HepG2 (cell line): ENCODE data around the gene CFAP99. TPM values are rescaled to one million over a fixed set of nuclear protein-coding genes. Genes with fewer than 3 reads are reported as not detected.

Experiments used
- ATAC-seq: fragments of 200-7000 bp; cut with Tn5 transposase; 3 replicates; pipeline ENCODE4 v1.9.1; 2020; ENCODE audit warnings: mild to moderate bottlenecking, moderate library complexity
- BruUV-seq: library from RNA; stranded (reverse); fragments of 400-500 nt; replicated peaks from 2 replicates; lab custom pipeline; 2021; lab: Mats Ljungman, UMichigan
- CTCF ChIA-PET: fragments of 300-600 bp; formaldehyde crosslinking; extraction: SDS; loops from one replicate; lab custom pipeline; 2021; ENCODE audit warnings: low total read pairs, inconsistent platforms, low intra/inter-chr PET ratio; lab: Yijun Ruan, JAX
- POLR2A ChIA-PET: fragments of 350-600 bp; sonication (Branson Sonifier 250); formaldehyde crosslinking; loops from one replicate; lab custom pipeline; 2020; ENCODE audit warnings: antibody characterized with exemption, inconsistent platforms; lab: Yijun Ruan, JAX
- DNase-seq: peaks from one replicate; pipeline ENCODE4 v3.0.0-alpha.2; 2015; ENCODE audit warnings: low spot score
- FAIRE-seq: peaks from 3 replicates; lab custom pipeline; 2011; peaks lifted over from hg19 to GRCh38; lab: Jason Lieb, UNC
- H2AFZ ChIP-seq: one replicate; pipeline ENCODE4 v1.6.1; 2011; ENCODE audit warnings: low read length, inconsistent platforms
- H3K27ac ChIP-seq: fragments of 300-600 bp; 3 replicates; pipeline ENCODE4 v1.8.0; 2011; ENCODE audit warnings: mixed run types, mild to moderate bottlenecking, mixed read lengths, low read length, inconsistent platforms; ENCODE audit not compliant: insufficient read depth; ENCODE audit errors: extremely low read length
- H3K27me3 ChIP-seq, 2 experiments: fragments of 200-600 bp in 1 of 2; 2 replicates in 1 of 2; 3 replicates in 1 of 2; pipeline versions ENCODE4 v1.6.0 to v1.8.0; 2011; ENCODE audit warnings: low read length in 2 of 2, mild to moderate bottlenecking in 2 of 2, moderate library complexity in 2 of 2, inconsistent platforms in 1 of 2; ENCODE audit not compliant: insufficient read depth in 2 of 2, control insufficient read depth in 1 of 2
- H3K36me3 ChIP-seq, 2 experiments: fragments of 200-600 bp in 1 of 2; replicated peaks in 1 of 2; 2 replicates in 1 of 2; 3 replicates in 1 of 2; pipeline versions ENCODE4 v1.5.1 to v1.8.0; 2011; ENCODE audit warnings: low read length in 2 of 2, inconsistent platforms in 1 of 2; ENCODE audit not compliant: insufficient read depth in 2 of 2, control insufficient read depth in 1 of 2
- H3K4me1 ChIP-seq: 2 replicates; pipeline ENCODE4 v1.5.1; 2012; ENCODE audit warnings: low read length, inconsistent platforms; ENCODE audit not compliant: insufficient read depth
- H3K4me2 ChIP-seq: 2 replicates; pipeline ENCODE4 v1.6.0; 2011; ENCODE audit warnings: low read depth, low read length, inconsistent platforms
- H3K4me3 ChIP-seq, 3 experiments: fragments of 200-600 bp in 1 of 3; sonication (generic), shearing (Covaris generic) in 1 of 3; replicated peaks in 1 of 3; 2 replicates each; pipeline ENCODE4 v1.5.1; 2011 to 2016; ENCODE audit warnings: low read length in 3 of 3, inconsistent platforms in 2 of 3, low read depth in 2 of 3, mild to moderate bottlenecking in 2 of 3, control low read depth in 1 of 3, mixed read lengths in 1 of 3; ENCODE audit not compliant: insufficient read depth in 1 of 3
- H3K79me2 ChIP-seq: one replicate; pipeline ENCODE4 v1.6.1; 2011; ENCODE audit warnings: low read length, inconsistent platforms; ENCODE audit not compliant: insufficient read depth
- H3K9ac ChIP-seq: 2 replicates; pipeline ENCODE4 v1.6.0; 2011; ENCODE audit warnings: mild to moderate bottlenecking, low read depth, low read length, inconsistent platforms; ENCODE audit not compliant: insufficient read depth
- H3K9me3 ChIP-seq: 2 replicates; pipeline ENCODE4 v1.5.1; 2012; ENCODE audit warnings: mild to moderate bottlenecking, low read length
- H4K20me1 ChIP-seq: 2 replicates; pipeline ENCODE4 v1.6.0; 2011; ENCODE audit warnings: inconsistent platforms, mild to moderate bottlenecking, low read length, moderate library complexity; ENCODE audit not compliant: insufficient read depth
- AKAP8 ChIP-seq: sonication (generic); formaldehyde crosslinking; IDR thresholded peaks from 2 replicates; pipeline ENCODE4 v1.5.1; 2020; ENCODE audit warnings: mild to moderate bottlenecking, missing genetic modification reagents
- GFI1 ChIP-seq: sonication (generic); formaldehyde crosslinking; IDR thresholded peaks from 2 replicates; pipeline ENCODE4 v1.5.0; 2020; ENCODE audit warnings: missing genetic modification reagents, mild to moderate bottlenecking, borderline replicate concordance
- GLI4 ChIP-seq: sonication (generic); formaldehyde crosslinking; IDR thresholded peaks from 2 replicates; pipeline ENCODE4 v1.5.1; 2020; ENCODE audit warnings: missing genetic modification reagents, mild to moderate bottlenecking, moderate library complexity, borderline replicate concordance
- NCOR1 ChIP-seq: fragments of 200-600 bp; sonication (generic); IDR thresholded peaks from 2 replicates; pipeline ENCODE4 v1.7.0; 2017; ENCODE audit warnings: antibody characterized with exemption, low read length, borderline replicate concordance
- TBX3 ChIP-seq: fragments of 450-650 bp; IDR thresholded peaks from 2 replicates; pipeline ENCODE4 v1.6.1; 2017; ENCODE audit warnings: antibody characterized with exemption, mild to moderate bottlenecking, inconsistent platforms, borderline replicate concordance
- YEATS4 ChIP-seq: sonication (generic); formaldehyde crosslinking; IDR thresholded peaks from 2 replicates; pipeline ENCODE4 v1.4.0; 2020; ENCODE audit warnings: missing genetic modification reagents, borderline replicate concordance
- ZBTB42 ChIP-seq: sonication (generic); formaldehyde crosslinking; IDR thresholded peaks from 2 replicates; pipeline ENCODE4 v1.5.0; 2020; ENCODE audit warnings: mild to moderate bottlenecking, missing genetic modification reagents
- ZMYM4 ChIP-seq: sonication (generic); formaldehyde crosslinking; IDR thresholded peaks from 2 replicates; pipeline ENCODE4 v1.8.1; 2023; ENCODE audit warnings: mild to moderate bottlenecking, missing genetic modification reagents
- ZNF20 ChIP-seq: sonication (generic); formaldehyde crosslinking; IDR thresholded peaks from 2 replicates; pipeline ENCODE4 v1.4.0; 2020; ENCODE audit warnings: mild to moderate bottlenecking, moderate library complexity, missing genetic modification reagents
- ZSCAN12 ChIP-seq: sonication (generic); formaldehyde crosslinking; IDR thresholded peaks from 2 replicates; pipeline ENCODE4 v1.9.0; 2021; ENCODE audit warnings: mild to moderate bottlenecking, missing genetic modification reagents
- WGBS: methylation state at CpG from one replicate; pipeline ENCODE4 v1.1.6; 2017; ENCODE audit warnings: low lambda C conversion rate; 5-methylcytosine and 5-hydroxymethylcytosine counted together
- in situ Hi-C: cut with HindIII; loops from 2 replicates; pipeline ENCODE4 v1.10.0; 2017; ENCODE audit warnings: low pct_unique_long_range_greater_than_20kb; ENCODE audit not compliant: extremely low pct_ligation_motif_present
- intact Hi-C: fragments of 100-400 bp; cut with micrococcal nuclease; formaldehyde crosslinking; loops from one replicate; pipeline ENCODE4 v1.10.0; 2022; ENCODE audit not compliant: unreplicated experiment
- polyA plus RNA-seq, 8 experiments: library from polyadenylated mRNA; depleted of rRNA in 3 of 8; stranded (reverse) in 7 of 8; unstranded in 1 of 8; fragments of >200 nt; fragmentation: Illumina TruSeq in 4 of 8; extraction: Trizol in 4 of 8; gene quantifications; 2 replicates each; pipeline versions ENCODE4 v1.2.1 to v1.2.3, GENCODE V29; 2011 to 2016; ENCODE audit warnings: low read depth in 4 of 8, missing spikeins in 1 of 8, mixed read lengths in 1 of 8; ENCODE audit not compliant: insufficient read depth in 1 of 8
- total RNA-seq, 5 experiments: library from RNA; depleted of rRNA; stranded (reverse); fragments of >200 nt; fragmentation: Illumina TruSeq; extraction: Trizol; gene quantifications; 2 replicates each; pipeline ENCODE4 v1.2.3, GENCODE V29; 2016; ENCODE audit warnings: low read depth in 1 of 5
- TF ChIP-seq, protein P1 (sequence below): sonication (generic); formaldehyde crosslinking; IDR thresholded peaks from 2 replicates; pipeline ENCODE4 v1.8.0; 2022; ENCODE audit warnings: mild to moderate bottlenecking, missing genetic modification reagents, moderate library complexity
- TF ChIP-seq, protein P2 (sequence below): sonication (generic); formaldehyde crosslinking; IDR thresholded peaks from 2 replicates; pipeline ENCODE4 v1.9.0; 2021; ENCODE audit warnings: missing genetic modification reagents, borderline replicate concordance

Gene CFAP99
- total and polyA plus RNA-seq, 2 of the 13 experiments (the other 11 are each of a cell fraction or from before 2014, with no cell fraction given), result not detected

DNA sequence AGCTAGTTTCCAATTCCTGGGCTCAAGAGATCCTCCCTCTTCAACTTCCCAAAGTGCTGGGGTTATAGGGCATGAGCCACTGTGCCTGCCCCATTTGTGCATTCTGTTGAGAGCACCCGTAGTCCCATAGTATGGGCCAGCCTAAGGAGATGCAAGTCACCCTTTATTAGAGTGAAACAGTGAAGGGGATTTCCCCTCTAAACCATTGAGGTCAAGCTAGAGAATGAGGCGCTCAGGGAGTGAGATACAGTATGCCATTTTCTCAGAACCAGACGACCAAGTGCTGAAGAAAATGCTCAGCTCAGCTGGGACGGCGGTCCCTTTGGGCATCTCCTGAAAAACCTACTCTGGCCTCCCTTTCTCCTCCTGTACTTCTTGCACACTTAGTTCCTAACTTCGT is 68.9 kb downstream of the CFAP99 start:
- Histone ChIP-seq H3K9me3 (no peaks in the 10 kb centered on the region), H3K79me2 (peaks cover 85% of the 10 kb centered on the region), H3K4me2 (no peak overlapping the region), H3K27ac (no peak overlapping the region), H3K27me3 (no peaks in the 10 kb centered on the region), H4K20me1 (peaks cover 46% of the 10 kb centered on the region), H3K4me3 (no peak overlapping the region), H2AFZ (no peak overlapping the region), H3K9ac (no peak overlapping the region), H3K4me1 (peaks cover 8% of the 10 kb centered on the region)
- in situ Hi-C loops, result no loop called here
- ChIA-PET POLR2A (interaction anchor here (1.2 kb wide), 1 partner anchor 19 kb away, joined by 4 read pairs; the partner anchor contains the start of gene RNF4), CTCF (no interaction called here)
- ATAC-seq (no peak), FAIRE-seq (no peak), DNase-seq (no peak)
- intact Hi-C loops, result no loop called here
- no TSS peak for BruUV-seq
- 92% methylated on average over 6 of the region's 6 CpGs for WGBS
- TF ChIP-seq YEATS4 (CRISPR knock-in tag) (no peak), TBX3 (no peak), AKAP8 (CRISPR knock-in tag) (no peak), GFI1 (CRISPR knock-in tag) (no peak), ZNF20 (CRISPR knock-in tag) (no peak), GLI4 (CRISPR knock-in tag) (no peak), ZBTB42 (CRISPR knock-in tag) (no peak), ZSCAN12 (no peak), NCOR1 (no peak), ZMYM4 (no peak)
- TF ChIP-seq, protein P1, sequence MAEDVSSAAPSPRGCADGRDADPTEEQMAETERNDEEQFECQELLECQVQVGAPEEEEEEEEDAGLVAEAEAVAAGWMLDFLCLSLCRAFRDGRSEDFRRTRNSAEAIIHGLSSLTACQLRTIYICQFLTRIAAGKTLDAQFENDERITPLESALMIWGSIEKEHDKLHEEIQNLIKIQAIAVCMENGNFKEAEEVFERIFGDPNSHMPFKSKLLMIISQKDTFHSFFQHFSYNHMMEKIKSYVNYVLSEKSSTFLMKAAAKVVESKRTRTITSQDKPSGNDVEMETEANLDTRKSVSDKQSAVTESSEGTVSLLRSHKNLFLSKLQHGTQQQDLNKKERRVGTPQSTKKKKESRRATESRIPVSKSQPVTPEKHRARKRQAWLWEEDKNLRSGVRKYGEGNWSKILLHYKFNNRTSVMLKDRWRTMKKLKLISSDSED, result no peak
- TF ChIP-seq, protein P2, sequence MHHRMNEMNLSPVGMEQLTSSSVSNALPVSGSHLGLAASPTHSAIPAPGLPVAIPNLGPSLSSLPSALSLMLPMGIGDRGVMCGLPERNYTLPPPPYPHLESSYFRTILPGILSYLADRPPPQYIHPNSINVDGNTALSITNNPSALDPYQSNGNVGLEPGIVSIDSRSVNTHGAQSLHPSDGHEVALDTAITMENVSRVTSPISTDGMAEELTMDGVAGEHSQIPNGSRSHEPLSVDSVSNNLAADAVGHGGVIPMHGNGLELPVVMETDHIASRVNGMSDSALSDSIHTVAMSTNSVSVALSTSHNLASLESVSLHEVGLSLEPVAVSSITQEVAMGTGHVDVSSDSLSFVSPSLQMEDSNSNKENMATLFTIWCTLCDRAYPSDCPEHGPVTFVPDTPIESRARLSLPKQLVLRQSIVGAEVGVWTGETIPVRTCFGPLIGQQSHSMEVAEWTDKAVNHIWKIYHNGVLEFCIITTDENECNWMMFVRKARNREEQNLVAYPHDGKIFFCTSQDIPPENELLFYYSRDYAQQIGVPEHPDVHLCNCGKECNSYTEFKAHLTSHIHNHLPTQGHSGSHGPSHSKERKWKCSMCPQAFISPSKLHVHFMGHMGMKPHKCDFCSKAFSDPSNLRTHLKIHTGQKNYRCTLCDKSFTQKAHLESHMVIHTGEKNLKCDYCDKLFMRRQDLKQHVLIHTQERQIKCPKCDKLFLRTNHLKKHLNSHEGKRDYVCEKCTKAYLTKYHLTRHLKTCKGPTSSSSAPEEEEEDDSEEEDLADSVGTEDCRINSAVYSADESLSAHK (CRISPR knock-in tag), result no peak
- TF ChIP-seq, all 625 proteins: peak for 0
- H3K36me3 ChIP-seq, result peaks cover 9 to 37% of the 10 kb centered on the region in 2 experiments; a peak in 4 of 5 replicates
